Measurements from ENCODE around the gene POLDIP2. TPM values are rescaled to one million over a fixed set of nuclear protein-coding genes. Genes with fewer than 3 reads are reported as not detected.

Gene POLDIP2
- total and polyA plus RNA-seq, 2 of the 13 experiments (the other 11 are each of a cell fraction or from before 2014, with no cell fraction given) = 85.9 to 114 TPM

- TF ChIP-seq ZNF296 (CRISPR knock-in tag; conservative IDR thresholded peaks at IDR 0.05) (no peak), CENPX (CRISPR knock-in tag; IDR thresholded peaks at IDR 0.05) (no peak), ZNF746 (CRISPR knock-in tag; IDR thresholded peaks at IDR 0.05) (no peak), ZSCAN25 (CRISPR knock-in tag; IDR thresholded peaks at IDR 0.05) (no peak), ZNF737 (CRISPR knock-in tag; IDR thresholded peaks at IDR 0.05; ENCODE audit: borderline replicate concordance) (0 out of 2 replicates have a peak, but pooled peaks have one; percentile 12), CREB3 (CRISPR knock-in tag; IDR thresholded peaks at IDR 0.05) (no peak), PHF5A (CRISPR knock-in tag; IDR thresholded peaks at IDR 0.05; ENCODE audit: low read depth, unreplicated experiment) (no peak), ZNF101 (CRISPR knock-in tag; IDR thresholded peaks at IDR 0.05; ENCODE audit: borderline replicate concordance, low read depth) (no peak), PRDM4 (CRISPR knock-in tag; IDR thresholded peaks at IDR 0.05; ENCODE audit: borderline replicate concordance) (no peak), TOPORS (CRISPR knock-in tag; IDR thresholded peaks at IDR 0.05) (0 out of 2 replicates have a peak, but pooled peaks have one; percentile 52), ZKSCAN8 (CRISPR knock-in tag; IDR thresholded peaks at IDR 0.05; ENCODE audit: borderline replicate concordance) (no peak), ZNF280D (CRISPR knock-in tag; IDR thresholded peaks at IDR 0.05) (no peak), SNAPC2 (CRISPR knock-in tag; IDR thresholded peaks at IDR 0.05) (no peak), ZNF513 (CRISPR knock-in tag; conservative IDR thresholded peaks at IDR 0.05) (no peak), ZNF234 (CRISPR knock-in tag; conservative IDR thresholded peaks at IDR 0.05) (0 out of 2 replicates have a peak, but pooled peaks have one; percentile 43), ZNF616 (CRISPR knock-in tag; IDR thresholded peaks at IDR 0.05; ENCODE audit: low read depth) (0 out of 2 replicates have a peak, but pooled peaks have one; percentile 14), RBM22 (optimal IDR thresholded peaks at IDR 0.05; ENCODE audit: low read length) (peak; percentile 26), ISL2 (CRISPR knock-in tag; IDR thresholded peaks at IDR 0.05) (peak; percentile 70), THAP7 (CRISPR knock-in tag; IDR thresholded peaks at IDR 0.05) (no peak)
These were observed 21.9 kb downstream of the POLDIP2 start, which contains the start of the genes IFT20 and TNFAIP1 (continued) for GRCh38 chr17:28335201-28335958.
